Kidney capillary endothelial cell (primary cell): Measurements from ENCODE around the gene CDH22.

Experiments used
- DNase-seq: peaks from one replicate; pipeline ENCODE4 v3.0.0-alpha.2; 2018; ENCODE audit warnings: low spot score

The CDH22 gene

GRCh38 chr20:46169245-46170171 lies 138.8 kb downstream of the CDH22 start:
- no peak for DNase-seq

- no peak for DNase-seq
Observed at GRCh38 chr20:46168438-46168837, 139.9 kb downstream of the CDH22 start.

GRCh38 chr20:46167080-46167479 lies 141.2 kb downstream of the CDH22 start:
- no peak for DNase-seq

- DNase-seq: no peak
Observed at GRCh38 chr20:46164254-46164653, 144.0 kb downstream of the CDH22 start.

- no peak for DNase-seq
Observed at GRCh38 chr20:46161921-46162320, 146.4 kb downstream of the CDH22 start.

- no peak for DNase-seq
Observed at GRCh38 chr20:46160661-46161060, 147.6 kb downstream of the CDH22 start.

GRCh38 chr20:46159101-46159897 lies 149.0 kb downstream of the CDH22 start:
- no peak for DNase-seq

GRCh38 chr20:46158476-46158987 lies 149.8 kb downstream of the CDH22 start:
- no peak for DNase-seq

- DNase-seq: no peak
Observed at GRCh38 chr20:46157625-46158024, 150.7 kb downstream of the CDH22 start.

GRCh38 chr20:46157076-46157592 lies 151.2 kb downstream of the CDH22 start:
- DNase-seq: no peak

GRCh38 chr20:46156065-46156464 lies 152.2 kb downstream of the CDH22 start:
- no peak for DNase-seq

GRCh38 chr20:46154796-46155195 lies 153.5 kb downstream of the CDH22 start:
- DNase-seq: no peak

- DNase-seq: no peak
Observed at GRCh38 chr20:46154305-46154704, 154.0 kb downstream of the CDH22 start.

- no peak for DNase-seq
Observed at GRCh38 chr20:46152824-46153586, 155.3 kb downstream of the CDH22 start.

- no peak for DNase-seq
Observed at GRCh38 chr20:46151936-46152335, 156.4 kb downstream of the CDH22 start.

GRCh38 chr20:46150943-46151342 lies 157.4 kb downstream of the CDH22 start:
- DNase-seq: no peak

GRCh38 chr20:46148313-46149208 lies 159.7 kb downstream of the CDH22 start:
- no peak for DNase-seq

GRCh38 chr20:46145713-46146112 lies 162.6 kb downstream of the CDH22 start:
- no peak for DNase-seq

- DNase-seq: no peak
Observed at GRCh38 chr20:46144432-46145025, 163.8 kb downstream of the CDH22 start.

GRCh38 chr20:46142124-46142523 lies 166.2 kb downstream of the CDH22 start:
- no peak for DNase-seq
